Right renal pelvis (tissue), 4 donors: ENCODE results near the gene CTNS. TPM values are rescaled to one million over a fixed set of nuclear protein-coding genes. Genes with fewer than 3 reads are reported as not detected.

Experiments
- DNase-seq, 4 donors: peaks; one replicate each; pipeline ENCODE4 v3.0.0-alpha.2; 2013; ENCODE audit warnings: low read depth in 4 of 4, low spot score in 3 of 4, missing footprints in 1 of 4
- polyA plus RNA-seq, 4 donors: library from polyadenylated mRNA; unstranded; fragments of 120-200 nt; gene quantifications; one replicate each; pipeline ENCODE4 v1.2.1, GENCODE V29; 2013; ENCODE audit not compliant: insufficient read length in 4 of 4

The CTNS gene
- polyA plus RNA-seq, result 10 to 100 TPM; 21.6 to 24.9 (median 22.3) TPM

GRCh38 chr17:3636154-3636907, at the start of gene CTNS, which contains the start of gene SHPK:
TSS of gene CTNS (plus strand) at chr17:3636760. CDS start at chr17:3640207, 3,447 bp downstream.
TSS of gene SHPK (minus strand) at chr17:3636250. CDS start at chr17:3636219, 31 bp downstream.
- peak; percentile 91 to 94 (median 92) for DNase-seq

DNA sequence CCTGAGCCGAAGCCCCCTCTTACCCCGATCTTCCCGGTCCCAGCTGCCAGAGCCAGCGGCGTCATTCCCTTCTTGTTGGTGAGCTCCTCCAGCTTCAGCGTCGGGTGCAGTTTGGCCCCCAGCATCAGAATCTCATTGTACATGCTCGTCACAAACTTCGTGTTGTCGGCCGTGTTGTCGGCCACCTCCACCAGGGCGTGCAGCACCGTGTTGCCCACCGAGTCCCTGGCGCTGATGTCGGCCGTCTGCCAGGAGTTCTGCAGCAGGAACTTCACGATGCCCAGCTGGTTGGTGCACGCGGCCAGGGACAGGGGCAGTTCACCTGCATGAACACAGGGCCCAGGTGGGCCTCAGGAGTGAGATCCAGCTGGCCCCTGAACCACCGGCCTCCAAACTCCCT, 46.8 kb upstream of the CTNS start:
- DNase-seq, result no peak

DNA sequence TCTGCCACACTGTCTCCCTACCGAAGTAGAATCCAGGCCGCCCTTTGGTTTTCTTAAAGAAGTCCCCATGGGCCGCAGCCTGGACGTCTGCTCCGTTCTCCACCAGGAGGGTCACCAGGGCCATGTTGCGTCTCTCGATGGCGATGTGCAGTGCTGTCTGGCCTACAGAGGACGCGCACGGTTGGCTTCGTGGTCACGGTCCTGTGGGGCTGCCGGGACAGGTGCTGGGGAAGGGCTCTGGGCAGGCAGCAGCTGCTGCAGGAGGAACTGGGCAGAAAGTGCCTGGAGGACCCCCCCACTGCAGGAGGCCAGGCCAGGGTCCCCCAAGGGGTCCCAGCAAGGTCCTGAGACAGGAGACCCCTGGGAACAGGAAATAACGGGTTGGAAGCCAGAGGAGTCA, 46.3 kb upstream of the CTNS start:
- no peak for DNase-seq

- no peak for DNase-seq
Measured at GRCh38 chr17:3590768-3591167, 45.8 kb upstream of the CTNS start.

DNA sequence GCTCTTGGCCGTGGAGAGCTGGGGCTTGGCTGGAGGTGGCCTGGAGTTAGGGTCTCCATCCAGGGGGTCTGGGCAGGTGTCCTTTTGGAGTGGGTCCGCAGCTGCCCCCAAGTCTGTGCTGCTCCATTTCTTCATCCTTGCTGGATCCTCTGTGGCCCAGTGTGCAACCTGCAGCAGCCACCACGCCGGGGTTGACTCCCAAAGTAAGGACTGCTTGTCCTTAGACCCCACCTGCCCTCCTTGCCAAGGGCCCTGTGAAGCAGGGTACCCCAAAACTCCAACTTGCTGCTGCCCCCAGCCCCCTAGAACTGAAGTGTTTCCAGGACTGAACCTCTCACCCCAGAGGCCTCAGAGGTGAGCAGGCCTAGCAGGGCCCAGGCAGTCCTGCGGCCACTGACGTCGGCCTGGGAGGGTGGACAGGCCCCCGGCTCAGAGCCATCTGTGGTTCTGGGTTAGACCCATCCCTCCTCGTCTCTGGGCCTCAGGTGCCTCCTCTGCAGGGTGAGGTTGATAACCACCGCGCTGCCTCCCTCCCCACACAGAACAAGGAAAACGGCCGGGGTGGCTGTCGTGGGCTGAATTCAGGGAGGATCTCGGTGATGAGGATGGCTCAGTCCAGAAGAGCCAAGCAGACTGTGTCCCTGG, 44.2 kb upstream of the CTNS start:
- DNase-seq, result no peak

DNA sequence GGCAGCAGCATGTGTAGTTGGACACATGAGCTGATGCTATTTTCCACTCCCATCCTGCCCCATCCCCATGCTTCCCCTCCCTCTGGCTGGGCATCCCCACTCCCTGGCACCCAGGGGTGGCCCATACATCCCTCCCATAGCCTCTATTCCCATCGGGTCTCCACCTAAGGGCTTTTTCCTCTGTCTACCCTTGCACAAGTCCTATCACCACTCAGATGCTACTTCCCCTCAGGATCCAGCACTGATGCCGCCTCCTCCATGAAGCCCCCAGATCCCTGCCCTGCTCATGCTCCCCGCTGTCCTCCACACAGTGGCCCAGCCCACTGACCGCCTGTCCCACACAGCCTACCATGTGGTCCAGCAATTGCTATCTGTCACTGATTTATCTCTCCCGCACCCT, 43.2 kb upstream of the CTNS start:
- no peak for DNase-seq

DNA sequence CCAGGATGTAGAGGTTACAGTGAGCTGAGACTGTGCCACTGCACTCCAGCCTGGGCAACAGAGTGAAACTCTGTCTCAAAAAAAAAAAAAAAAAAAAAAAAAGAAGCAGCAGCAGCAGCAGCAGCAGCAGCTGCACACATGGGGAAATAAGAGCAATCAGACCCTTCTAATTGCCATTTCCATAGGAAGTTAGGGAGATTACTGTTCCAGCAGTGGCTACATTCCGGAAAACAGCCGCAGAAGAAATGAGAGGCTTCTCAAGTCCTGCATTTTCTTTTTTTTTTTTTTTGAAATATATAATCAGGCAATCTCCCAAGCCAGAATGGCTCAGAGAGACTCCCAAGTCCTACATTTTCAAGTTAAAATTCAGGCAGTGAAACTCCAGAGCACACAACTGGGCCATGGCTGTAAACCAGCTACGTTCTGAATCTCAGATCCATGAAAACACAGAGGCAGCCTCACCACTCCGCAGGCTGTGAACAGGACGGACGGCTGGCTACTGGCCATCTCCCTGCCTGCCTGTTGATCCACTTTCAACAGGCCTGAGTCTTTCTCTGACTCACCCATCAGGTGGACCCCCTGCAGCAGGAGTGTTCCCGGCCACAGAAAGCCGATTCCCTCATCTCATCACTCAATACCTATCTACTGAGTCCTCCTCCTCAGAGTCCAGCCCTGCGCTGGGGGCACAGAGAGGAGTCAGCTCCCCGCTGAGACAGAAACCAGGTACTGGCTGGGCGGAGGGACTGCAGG, 42.3 kb upstream of the CTNS start:
- DNase-seq, result no peak

- no peak for DNase-seq
Measured at GRCh38 chr17:3594976-3595375, 41.6 kb upstream of the CTNS start.

GRCh38 chr17:3596804-3597464, 39.6 kb upstream of the CTNS start:
- DNase-seq, result no peak

GRCh38 chr17:3598078-3598477, 38.5 kb upstream of the CTNS start:
- DNase-seq, result no peak

GRCh38 chr17:3600529-3601205, 35.9 kb upstream of the CTNS start:
- DNase-seq, result no peak

GRCh38 chr17:3602499-3602898, 34.1 kb upstream of the CTNS start:
- DNase-seq, result no peak

GRCh38 chr17:3603119-3603869, 33.3 kb upstream of the CTNS start:
- DNase-seq, result no peak

DNA sequence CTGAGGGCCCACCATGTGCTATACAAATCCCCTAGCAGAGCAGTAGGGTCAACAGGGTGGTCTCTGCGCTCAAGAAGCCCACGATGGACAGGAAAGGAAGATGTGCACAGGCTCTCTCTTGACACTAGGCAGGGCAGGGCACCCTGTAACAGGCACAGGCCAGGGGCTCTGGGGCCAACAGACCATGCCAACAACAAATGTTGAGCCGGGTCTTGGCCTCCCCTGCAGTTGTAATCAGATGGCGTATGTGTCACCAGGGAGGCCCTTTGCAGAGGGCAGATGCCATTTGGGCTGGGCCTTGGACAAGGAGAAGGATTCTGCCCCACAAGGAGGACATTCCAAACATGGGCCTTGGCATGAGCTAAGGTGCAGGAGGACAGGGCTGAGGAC, 32.7 kb upstream of the CTNS start:
- no peak for DNase-seq

- DNase-seq, result no peak
Measured at GRCh38 chr17:3609689-3610088, 26.9 kb upstream of the CTNS start.

- DNase-seq, result no peak
Measured at GRCh38 chr17:3610523-3610922, 26.0 kb upstream of the CTNS start.

DNA sequence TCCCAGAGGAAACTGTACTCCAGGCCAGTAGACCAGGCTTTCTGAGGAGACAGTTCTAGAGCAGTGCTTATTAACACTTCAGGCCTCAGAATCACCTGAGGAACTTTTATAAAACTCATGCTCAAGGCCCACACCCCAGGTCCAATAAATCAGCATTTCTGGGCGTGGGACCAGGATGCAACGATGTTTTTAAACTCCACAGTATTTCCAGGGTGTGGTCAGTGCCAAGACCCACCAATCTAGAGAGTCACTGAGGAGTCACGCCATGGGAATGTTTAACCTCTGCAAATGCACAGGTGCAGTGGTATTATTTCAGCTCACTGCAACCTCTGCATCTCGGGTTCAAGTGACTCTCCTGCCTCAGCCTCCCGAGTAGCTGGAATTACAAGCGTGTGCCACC, 23.4 kb upstream of the CTNS start:
- no peak for DNase-seq

DNA sequence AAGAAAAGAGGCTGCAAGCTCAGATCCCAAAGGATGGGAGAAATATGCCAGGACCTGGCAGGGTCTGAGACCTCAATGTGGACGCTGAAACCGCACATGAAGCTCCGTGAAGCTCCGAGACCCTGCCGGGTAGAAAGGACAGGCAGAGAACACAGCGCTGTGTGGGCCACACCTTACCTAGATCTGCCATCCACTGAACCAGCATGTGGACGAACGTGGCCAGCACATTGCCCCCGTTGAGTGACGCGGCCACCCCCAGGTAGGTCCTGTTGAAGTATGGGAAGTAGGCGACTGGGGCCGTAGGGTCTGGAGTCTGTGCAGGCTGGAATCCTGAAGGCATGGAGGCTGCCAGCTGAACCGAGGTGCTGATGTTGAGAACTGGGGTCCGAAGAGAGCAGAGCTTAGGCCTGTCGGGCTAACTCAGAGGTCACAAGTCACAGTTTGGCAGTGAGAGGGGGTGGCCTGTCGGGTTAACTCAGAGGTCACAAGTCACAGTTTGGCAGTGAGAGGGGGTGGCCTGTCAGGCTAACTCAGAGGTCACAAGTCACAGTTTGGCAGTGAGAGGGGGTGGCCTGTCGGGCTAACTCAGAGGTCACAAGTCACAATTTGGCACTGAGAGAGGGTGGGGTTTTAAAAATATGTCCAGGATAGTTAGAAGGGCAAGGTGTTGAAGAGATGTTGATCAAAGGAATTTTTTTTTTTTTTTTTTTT, 21.2 kb upstream of the CTNS start:
- DNase-seq, result no peak

GRCh38 chr17:3621146-3621720, 15.3 kb upstream of the CTNS start:
- no peak for DNase-seq
